HFFc6 (cell line): ENCODE measurements around the gene SNX20. TPM values are rescaled to one million over a fixed set of nuclear protein-coding genes. Genes with fewer than 3 reads are reported as not detected.

ENCODE experiments used
- DNase-seq: peaks from one replicate; pipeline ENCODE4 v3.0.0-alpha.2; 2018
- H3K27ac Mint-ChIP-seq: 2 replicates; pipeline ENCODE4 v1.8.0; 2020; ENCODE audit warnings: mild to moderate bottlenecking, mixed read lengths
- H3K27me3 Mint-ChIP-seq: 2 replicates; pipeline ENCODE4 v1.8.0; 2021; ENCODE audit warnings: mild to moderate bottlenecking, moderate library complexity, mixed read lengths; ENCODE audit not compliant: insufficient read depth
- H3K36me3 Mint-ChIP-seq: 2 replicates; pipeline ENCODE4 v1.8.0; 2021; ENCODE audit warnings: low read depth, mixed read lengths
- H3K4me1 Mint-ChIP-seq: 2 replicates; pipeline ENCODE4 v1.8.0; 2020; ENCODE audit warnings: low read depth, mixed read lengths
- H3K4me3 Mint-ChIP-seq: 2 replicates; pipeline ENCODE4 v1.8.0; 2020; ENCODE audit warnings: mild to moderate bottlenecking, moderate library complexity, mixed read lengths
- H3K9me3 Mint-ChIP-seq: 2 replicates; pipeline ENCODE4 v1.8.0; 2020; ENCODE audit warnings: mild to moderate bottlenecking, mixed read lengths
- CTCF ChIP-seq: fragments of 200-600 bp; sonication (generic); IDR thresholded peaks from 2 replicates; pipeline ENCODE4 v1.5.0; 2021; ENCODE audit warnings: antibody characterized with exemption, mild to moderate bottlenecking
- total RNA-seq, 6 experiments: library from RNA; stranded (reverse); fragmentation: NEBNext Ultra II Directional; extraction: Animal tissue kit (Norgen Biotek cat#: 25700); gene quantifications; 2 replicates in 1 of 6; 3 replicates in 5 of 6; pipeline ENCODE4 v1.2.3, GENCODE V29; 2021

The SNX20 gene
- total RNA-seq, 6 experiments from 2014 or later: not detected

- Mint-ChIP-seq H3K27me3 (peaks cover 31% of the 10 kb centered on the region), H3K4me3 (no peak overlapping the region), H3K9me3 (no peaks in the 10 kb centered on the region), H3K36me3 (no peaks in the 10 kb centered on the region), H3K4me1 (peaks cover 3% of the 10 kb centered on the region), H3K27ac (no peak overlapping the region)
- DNase-seq: no peak
- no peak for TF ChIP-seq CTCF
Measured at GRCh38 chr16:50712956-50713355, 31.8 kb upstream of the SNX20 start.

GRCh38 chr16:50712560-50712898 is 31.4 kb upstream of the SNX20 start:
- TF ChIP-seq CTCF: no peak
- no peak for DNase-seq
- Mint-ChIP-seq H3K36me3 (no peaks in the 10 kb centered on the region), H3K27me3 (peaks cover 34% of the 10 kb centered on the region), H3K9me3 (no peaks in the 10 kb centered on the region), H3K4me3 (no peak overlapping the region), H3K4me1 (no peaks in the 10 kb centered on the region), H3K27ac (no peak overlapping the region)

GRCh38 chr16:50711862-50712559 is 30.9 kb upstream of the SNX20 start:
- Mint-ChIP-seq H3K4me3 (no peak overlapping the region), H3K9me3 (no peaks in the 10 kb centered on the region), H3K27ac (no peak overlapping the region), H3K27me3 (peaks cover 35% of the 10 kb centered on the region), H3K4me1 (no peaks in the 10 kb centered on the region), H3K36me3 (no peaks in the 10 kb centered on the region)
- no peak for TF ChIP-seq CTCF
- DNase-seq: no peak

GRCh38 chr16:50711040-50711439 is 29.9 kb upstream of the SNX20 start:
- Mint-ChIP-seq H3K27ac (no peak overlapping the region), H3K4me3 (no peak overlapping the region), H3K27me3 (peaks cover 35% of the 10 kb centered on the region)

GRCh38 chr16:50709980-50710379 is 28.9 kb upstream of the SNX20 start:
- no peak for DNase-seq
- H3K4me1 Mint-ChIP-seq: peaks cover 8% of the 10 kb centered on the region
- no peak for TF ChIP-seq CTCF
- H3K9me3 Mint-ChIP-seq: peaks cover 7% of the 10 kb centered on the region
- peaks cover 8% of the 10 kb centered on the region for H3K36me3 Mint-ChIP-seq
- H3K27ac Mint-ChIP-seq: no peak overlapping the region
- peaks cover 40% of the 10 kb centered on the region for H3K27me3 Mint-ChIP-seq
- no peak overlapping the region for H3K4me3 Mint-ChIP-seq

More at GRCh38 chr16:50711040-50711439, 29.9 kb upstream of the SNX20 start:
- no peak for DNase-seq
- no peaks in the 10 kb centered on the region for H3K4me1 Mint-ChIP-seq
- TF ChIP-seq CTCF: no peak
- H3K36me3 Mint-ChIP-seq: no peaks in the 10 kb centered on the region
- no peaks in the 10 kb centered on the region for H3K9me3 Mint-ChIP-seq
